Measurements from ENCODE around the gene HES1.
A peak's percentile ranks its signal among the peaks of the same experiment; 100 is the strongest.
"Not testable (repeated sequence)": the region's sequence is repeated elsewhere in the genome, so short reads cannot be mapped to it uniquely, and the experiment has no call there.

HES1 gene

GRCh38 chr3:194135806-194136518 is at the start of gene HES1:
Gene HES1, plus strand, starts transcription at chr3:194136148. Its CDS starts 233 bp downstream, at chr3:194136381.
- DNase-seq, result peak; percentile 95

GRCh38 chr3:194086388-194087075 is 49.4 kb upstream of the HES1 start:
- no peak for DNase-seq

- no peak for DNase-seq
Observed at GRCh38 chr3:194087280-194087679, 48.7 kb upstream of the HES1 start.

GRCh38 chr3:194087995-194088855 is 47.7 kb upstream of the HES1 start:
- no peak for DNase-seq

- peak; percentile 100 for DNase-seq
Observed at GRCh38 chr3:194089357-194090177, 46.4 kb upstream of the HES1 start.

GRCh38 chr3:194090178-194090555 is 45.8 kb upstream of the HES1 start:
- DNase-seq, result not testable (repeated sequence)

- no peak for DNase-seq
Observed at GRCh38 chr3:194090716-194091115, 45.2 kb upstream of the HES1 start.

- peak; percentile 99 for DNase-seq
Observed at GRCh38 chr3:194091141-194091540, 44.8 kb upstream of the HES1 start.

- not testable (repeated sequence) for DNase-seq
Observed at GRCh38 chr3:194091897-194092296, 44.1 kb upstream of the HES1 start.

GRCh38 chr3:194092881-194093301 is 43.1 kb upstream of the HES1 start:
- no peak for DNase-seq

- no peak for DNase-seq
Observed at GRCh38 chr3:194093842-194094241, 42.1 kb upstream of the HES1 start.

- DNase-seq, result no peak
Observed at GRCh38 chr3:194095464-194095863, 40.5 kb upstream of the HES1 start.

- DNase-seq, result no peak
Observed at GRCh38 chr3:194095902-194096301, 40.0 kb upstream of the HES1 start.

GRCh38 chr3:194097141-194097882 is 38.6 kb upstream of the HES1 start:
- DNase-seq, result no peak

GRCh38 chr3:194098081-194098842 is 37.7 kb upstream of the HES1 start:
- DNase-seq, result no peak

GRCh38 chr3:194098843-194099183 is 37.1 kb upstream of the HES1 start:
- DNase-seq, result no peak

GRCh38 chr3:194099215-194099614 is 36.7 kb upstream of the HES1 start:
- DNase-seq, result no peak

- DNase-seq, result no peak
Observed at GRCh38 chr3:194100856-194101390, 35.0 kb upstream of the HES1 start.

- no peak for DNase-seq
Observed at GRCh38 chr3:194101592-194102432, 34.1 kb upstream of the HES1 start.

GRCh38 chr3:194102436-194102835 is 33.5 kb upstream of the HES1 start:
- DNase-seq, result no peak
